GM12891 (cell line): Measurements from ENCODE around the gene PDE10A.
A peak's percentile ranks its signal among the peaks of the same experiment; 100 is the strongest.

Source experiments
- DNase-seq: peaks from one replicate; pipeline ENCODE4 v3.0.0; 2011; ENCODE audit warnings: low spot score; ENCODE audit not compliant: insufficient read length
- FAIRE-seq: peaks from 2 replicates; lab custom pipeline; 2011; peaks lifted over from hg19 to GRCh38; lab: Jason Lieb, UNC
- PAX5 ChIP-seq: IDR thresholded peaks from 2 replicates; pipeline ENCODE4 v1.6.1; 2011; ENCODE audit warnings: low read length, moderate library complexity, mild to moderate bottlenecking; ENCODE audit not compliant: insufficient read depth, severe bottlenecking
- POLR2A ChIP-seq: IDR thresholded peaks from 2 replicates; pipeline ENCODE4 v1.6.1; 2011; ENCODE audit warnings: low read depth, low read length, control low read depth
- POLR2AphosphoS5 ChIP-seq: IDR thresholded peaks from 2 replicates; pipeline ENCODE4 v1.6.1; 2011; ENCODE audit warnings: low read depth, low read length, control low read depth
- POU2F2 ChIP-seq: IDR thresholded peaks from 2 replicates; pipeline ENCODE4 v1.6.1; 2011; ENCODE audit warnings: low read depth, mild to moderate bottlenecking, control low read depth, low read length, moderate library complexity
- SPI1 ChIP-seq: IDR thresholded peaks from 2 replicates; pipeline ENCODE4 v1.6.1; 2011; ENCODE audit warnings: low read depth, low read length, control low read depth
- TAF1 ChIP-seq: IDR thresholded peaks from 2 replicates; pipeline ENCODE4 v1.6.1; 2011; ENCODE audit warnings: low read depth, low read length, control low read depth

PDE10A gene

DNA sequence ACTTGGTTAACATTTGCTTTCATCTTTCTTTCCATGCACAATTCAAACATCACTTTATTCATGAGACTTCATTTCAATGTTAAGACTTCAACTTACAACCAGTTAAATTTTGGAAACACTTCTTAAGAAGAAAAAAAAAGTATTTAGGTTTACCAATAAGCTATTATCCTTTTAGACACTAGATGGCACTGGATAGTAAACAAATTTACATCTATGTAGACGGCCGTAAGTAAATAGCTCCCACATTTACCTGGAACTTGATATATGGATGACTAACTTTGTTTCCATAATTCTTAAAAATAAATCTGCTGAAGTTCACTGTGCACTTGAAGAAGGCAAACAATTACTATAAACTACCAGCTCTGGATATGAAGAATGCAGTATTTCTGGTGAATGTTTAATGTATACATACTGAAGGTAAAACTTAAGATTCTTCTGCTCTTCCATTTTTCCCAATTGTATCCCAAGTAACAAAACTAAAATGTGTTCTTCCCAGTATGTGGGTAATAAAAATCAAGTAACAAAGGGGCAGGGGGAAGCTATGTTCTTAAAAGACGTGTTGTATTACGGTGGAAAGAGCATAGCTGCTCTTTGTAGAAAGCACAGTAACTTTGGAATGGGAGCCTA, 223.0 kb downstream of the PDE10A start:
- no peak for TF ChIP-seq TAF1
- TF ChIP-seq PAX5, result no peak
- TF ChIP-seq POU2F2, result no peak
- no peak for TF ChIP-seq SPI1
- TF ChIP-seq POLR2A, result no peak
- no peak for TF ChIP-seq POLR2AphosphoS5
- FAIRE-seq (no peak), DNase-seq (peak; percentile 1)

- TF ChIP-seq PAX5 (no peak), TAF1 (no peak)
- no peak for FAIRE-seq
- no peak for DNase-seq
These were observed 236.1 kb downstream of the PDE10A start for GRCh38 chr6:165426892-165427291.

DNA sequence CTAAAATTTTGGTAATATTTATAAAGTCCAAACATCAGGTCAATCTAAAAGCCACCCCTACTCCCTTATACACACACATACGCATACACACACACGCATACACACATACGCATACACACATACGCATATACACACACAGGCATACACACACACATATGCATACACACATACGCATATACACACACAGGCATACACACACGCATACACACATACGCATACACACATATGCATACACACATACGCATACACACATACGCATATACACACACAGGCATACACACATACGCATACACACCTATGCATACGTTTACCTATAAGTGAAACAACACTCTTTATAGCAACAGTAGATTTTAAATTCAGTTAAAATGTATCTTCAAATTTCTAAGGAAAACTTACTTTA, 240.8 kb downstream of the PDE10A start:
- TF ChIP-seq POLR2A, result no peak
- TF ChIP-seq POU2F2, result no peak
- TF ChIP-seq SPI1, result no peak
- no peak for TF ChIP-seq TAF1
- TF ChIP-seq PAX5, result no peak
- TF ChIP-seq POLR2AphosphoS5, result no peak
- DNase-seq (no peak), FAIRE-seq (peak; percentile 23)

GRCh38 chr6:165417278-165417865, 245.7 kb downstream of the PDE10A start:
- DNase-seq, result no peak
- FAIRE-seq, result no peak
- no peak for TF ChIP-seq POLR2A
- no peak for TF ChIP-seq POU2F2
- no peak for TF ChIP-seq SPI1
- TF ChIP-seq PAX5, result no peak
- TF ChIP-seq TAF1, result no peak
- no peak for TF ChIP-seq POLR2AphosphoS5

DNA sequence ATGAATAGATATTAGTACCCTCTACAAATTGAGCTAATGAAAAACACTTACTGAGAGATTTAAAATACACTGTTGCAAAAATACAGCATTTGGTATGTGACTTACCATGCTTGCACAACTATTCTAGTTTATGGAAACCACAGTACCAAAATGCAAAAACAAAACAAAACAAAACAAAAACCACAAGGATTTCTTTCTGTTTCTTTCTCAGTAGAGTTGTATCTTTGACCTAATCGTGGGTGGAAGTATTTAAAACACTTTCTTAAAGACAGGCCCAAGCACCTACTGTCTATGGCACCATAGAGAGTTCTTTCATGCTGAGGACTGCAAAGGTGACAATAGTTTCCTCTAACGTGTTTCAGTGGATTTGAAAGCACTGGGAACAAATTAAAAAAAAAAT, 258.3 kb downstream of the PDE10A start:
- no peak for TF ChIP-seq POLR2A
- TF ChIP-seq PAX5, result no peak
- no peak for TF ChIP-seq SPI1
- TF ChIP-seq TAF1, result no peak
- no peak for TF ChIP-seq POU2F2
- TF ChIP-seq POLR2AphosphoS5, result no peak
- DNase-seq (no peak), FAIRE-seq (no peak)

DNA sequence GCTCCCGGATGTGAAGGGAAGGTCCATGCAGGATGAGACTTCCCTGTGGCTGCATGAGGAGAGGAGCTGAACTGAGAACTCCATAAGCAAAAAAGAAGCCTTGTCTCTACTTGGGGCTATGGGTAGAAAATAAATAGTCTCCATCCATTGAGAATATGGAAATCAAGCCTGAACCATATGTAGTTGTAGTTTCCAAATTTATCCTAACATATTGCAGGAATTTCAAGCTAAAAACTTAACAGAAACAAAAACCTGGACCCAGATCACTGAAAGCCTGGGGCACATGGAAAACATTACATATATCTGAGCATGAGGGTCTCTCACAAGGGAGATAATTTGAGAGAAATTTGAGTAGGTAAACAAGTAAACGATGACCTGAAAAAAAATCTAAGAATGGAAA, 258.7 kb downstream of the PDE10A start:
- no peak for FAIRE-seq
- DNase-seq, result no peak
- TF ChIP-seq POLR2AphosphoS5 (no peak), SPI1 (no peak), TAF1 (no peak), PAX5 (no peak), POU2F2 (no peak), POLR2A (no peak)

GRCh38 chr6:165403006-165403595, 259.9 kb downstream of the PDE10A start:
- no peak for TF ChIP-seq PAX5
- FAIRE-seq, result no peak
- no peak for DNase-seq

DNA sequence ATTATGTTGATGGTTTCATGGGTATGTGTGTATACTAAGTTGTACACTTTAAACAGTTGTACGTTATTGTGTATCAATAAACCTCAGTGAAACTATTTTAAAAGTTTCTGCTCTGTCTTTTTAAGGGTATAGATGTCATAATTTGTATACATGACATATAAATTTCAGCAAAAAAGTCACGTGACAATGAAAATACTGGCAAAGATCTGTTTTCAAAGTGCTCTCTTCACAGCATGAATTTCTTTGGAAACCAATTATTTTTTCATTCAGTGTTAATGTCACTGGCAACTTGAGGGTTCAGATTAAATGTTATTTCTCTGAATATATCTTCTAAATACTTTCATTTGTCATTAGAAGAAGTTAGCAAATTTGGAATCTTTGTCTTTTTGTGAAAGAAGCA, 261.9 kb downstream of the PDE10A start:
- DNase-seq (no peak), FAIRE-seq (no peak)
- TF ChIP-seq POU2F2 (no peak), SPI1 (no peak), TAF1 (no peak), POLR2AphosphoS5 (no peak), PAX5 (no peak), POLR2A (no peak)

DNA sequence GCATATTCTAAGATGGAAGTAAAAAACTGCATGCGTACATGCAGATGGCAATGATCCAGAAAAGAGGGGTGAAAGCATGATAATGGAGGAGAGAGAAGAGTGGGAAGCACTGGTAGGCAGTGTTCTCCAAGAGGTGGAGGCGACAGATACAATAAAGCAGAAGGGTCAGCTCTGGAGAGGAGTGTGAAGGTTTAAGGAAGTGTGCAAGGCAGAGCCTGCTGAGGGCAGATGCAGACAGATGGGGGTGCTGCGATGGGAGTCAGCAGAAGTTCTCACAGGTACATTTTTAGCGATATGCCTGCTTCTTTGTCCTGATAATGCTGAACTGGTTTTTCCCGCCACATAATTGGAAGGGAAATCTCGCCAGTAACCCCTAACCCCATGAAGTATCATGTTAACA, 272.6 kb downstream of the PDE10A start:
- FAIRE-seq (no peak), DNase-seq (no peak)
- no peak for TF ChIP-seq SPI1
- no peak for TF ChIP-seq POLR2A
- TF ChIP-seq PAX5, result no peak
- no peak for TF ChIP-seq TAF1
- no peak for TF ChIP-seq POLR2AphosphoS5
- TF ChIP-seq POU2F2, result no peak

GRCh38 chr6:165389534-165389933, 273.5 kb downstream of the PDE10A start:
- DNase-seq (no peak), FAIRE-seq (no peak)
- no peak for TF ChIP-seq POLR2A
- TF ChIP-seq SPI1, result no peak
- TF ChIP-seq POU2F2, result no peak
- no peak for TF ChIP-seq POLR2AphosphoS5
- TF ChIP-seq TAF1, result no peak
